ENCODE data around the gene WDR55.

The WDR55 gene

GRCh38 chr5:140674211-140674610, 9.5 kb downstream of the WDR55 start:
- TF ChIP-seq FOXP2 (optimal IDR thresholded peaks at IDR 0.05; ENCODE audit: borderline replicate concordance, extremely low read depth, extremely low read length, insufficient read depth): no peak
- TF ChIP-seq TAF1 (IDR thresholded peaks at IDR 0.05; ENCODE audit: borderline replicate concordance, insufficient read depth, low read length): no peak

GRCh38 chr5:140674629-140675028, 9.9 kb downstream of the WDR55 start:
- no peak for TF ChIP-seq SIN3A (IDR thresholded peaks at IDR 0.05; ENCODE audit: borderline replicate concordance, insufficient read depth, low read length)
- TF ChIP-seq FOXP2 (optimal IDR thresholded peaks at IDR 0.05; ENCODE audit: borderline replicate concordance, extremely low read depth, extremely low read length, insufficient read depth): no peak
- no peak for TF ChIP-seq TAF1 (IDR thresholded peaks at IDR 0.05; ENCODE audit: borderline replicate concordance, insufficient read depth, low read length)
- no peak for TF ChIP-seq POLR2AphosphoS5 (IDR thresholded peaks at IDR 0.05; ENCODE audit: low read depth, low read length)
- no peak for TF ChIP-seq REST (IDR thresholded peaks at IDR 0.05; ENCODE audit: insufficient read depth in 1 of 2, low read depth in 2 of 2, low read length in 2 of 2)

GRCh38 chr5:140677947-140678346, 13.2 kb downstream of the WDR55 start:
- TF ChIP-seq REST (IDR thresholded peaks at IDR 0.05; ENCODE audit: insufficient read depth in 1 of 2, low read depth in 2 of 2, low read length in 2 of 2) (no peak), SIN3A (IDR thresholded peaks at IDR 0.05; ENCODE audit: borderline replicate concordance, insufficient read depth, low read length) (no peak), POLR2AphosphoS5 (IDR thresholded peaks at IDR 0.05; ENCODE audit: low read depth, low read length) (no peak), TAF1 (IDR thresholded peaks at IDR 0.05; ENCODE audit: borderline replicate concordance, insufficient read depth, low read length) (no peak), FOXP2 (optimal IDR thresholded peaks at IDR 0.05; ENCODE audit: borderline replicate concordance, extremely low read depth, extremely low read length, insufficient read depth) (no peak)

- TF ChIP-seq FOXP2 (optimal IDR thresholded peaks at IDR 0.05; ENCODE audit: borderline replicate concordance, extremely low read depth, extremely low read length, insufficient read depth) (no peak), SIN3A (IDR thresholded peaks at IDR 0.05; ENCODE audit: borderline replicate concordance, insufficient read depth, low read length) (no peak), POLR2AphosphoS5 (IDR thresholded peaks at IDR 0.05; ENCODE audit: low read depth, low read length) (no peak), TAF1 (IDR thresholded peaks at IDR 0.05; ENCODE audit: borderline replicate concordance, insufficient read depth, low read length) (no peak), REST (IDR thresholded peaks at IDR 0.05; ENCODE audit: insufficient read depth in 1 of 2, low read depth in 2 of 2, low read length in 2 of 2) (no peak)
These were observed 14.3 kb downstream of the WDR55 start for GRCh38 chr5:140678993-140679392.

DNA sequence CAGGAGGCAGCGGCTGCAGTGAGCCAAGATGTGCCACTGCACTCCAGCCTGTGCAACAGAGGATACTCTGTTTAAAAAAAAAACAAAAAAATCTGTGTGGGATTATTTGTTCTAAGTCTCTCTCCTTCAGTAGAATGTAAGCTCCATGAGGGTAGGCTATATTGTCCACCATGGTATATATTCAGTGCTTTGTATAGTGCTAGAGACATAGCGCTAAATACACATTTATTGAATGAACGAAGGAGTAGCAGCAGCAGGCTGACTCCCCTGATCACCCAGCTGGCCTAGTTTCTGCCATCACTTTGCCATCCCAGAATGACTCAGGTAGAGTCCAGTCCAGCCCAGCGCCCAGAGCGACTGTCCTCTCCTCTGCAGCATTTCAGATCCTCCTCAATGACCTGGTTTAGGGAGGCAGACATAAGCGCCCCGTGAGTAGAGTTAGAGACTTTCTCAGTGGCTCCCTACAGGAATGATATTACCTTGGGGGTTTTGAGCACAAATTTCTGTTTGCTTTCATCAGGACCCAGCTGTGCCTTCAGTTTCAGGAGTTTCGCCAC, 25.8 kb downstream of the WDR55 start:
- no peak for TF ChIP-seq FOXP2 (optimal IDR thresholded peaks at IDR 0.05; ENCODE audit: borderline replicate concordance, extremely low read depth, extremely low read length, insufficient read depth)
- no peak for TF ChIP-seq TAF1 (IDR thresholded peaks at IDR 0.05; ENCODE audit: borderline replicate concordance, insufficient read depth, low read length)
- TF ChIP-seq SIN3A (IDR thresholded peaks at IDR 0.05; ENCODE audit: borderline replicate concordance, insufficient read depth, low read length): no peak
- TF ChIP-seq POLR2AphosphoS5 (IDR thresholded peaks at IDR 0.05; ENCODE audit: low read depth, low read length): no peak
- no peak for TF ChIP-seq REST (IDR thresholded peaks at IDR 0.05; ENCODE audit: insufficient read depth in 1 of 2, low read depth in 2 of 2, low read length in 2 of 2)
